Breast epithelium (tissue), 4 donors: ENCODE data around the gene KIF12. TPM values are rescaled to one million over a fixed set of nuclear protein-coding genes. Genes with fewer than 3 reads are reported as not detected.

Experiments
- DNase-seq, 2 donors: peaks; one replicate each; pipeline ENCODE4 v3.0.0-alpha.2; 2019; ENCODE audit warnings: low spot score in 2 of 2
- H3K27ac ChIP-seq, 2 donors: fragments of 200-600 bp; sonication (generic) in 1 of 2; one replicate each; pipeline ENCODE4 v1.5.1; 2016 to 2019; ENCODE audit warnings: mild to moderate bottlenecking in 1 of 2
- H3K27me3 ChIP-seq, 2 donors: fragments of 200-600 bp; sonication (generic) in 1 of 2; one replicate each; pipeline versions ENCODE4 v1.5.1 to v1.6.0; 2017 to 2019; ENCODE audit warnings: control low read depth in 1 of 2, mild to moderate bottlenecking in 1 of 2
- H3K36me3 ChIP-seq: fragments of 200-600 bp; one replicate; pipeline ENCODE4 v1.5.1; 2019
- H3K4me1 ChIP-seq, 2 donors: fragments of 200-600 bp; sonication (generic); one replicate each; pipeline ENCODE4 v1.5.1; 2016 to 2019; ENCODE audit warnings: control low read depth in 1 of 2
- H3K4me3 ChIP-seq, 3 donors: fragments of 200-600 bp; sonication (generic); 1 replicate in 2 of 3; 2 replicates in 1 of 3; pipeline ENCODE4 v1.5.1; 2016 to 2019; ENCODE audit warnings: mild to moderate bottlenecking in 3 of 3, moderate library complexity in 2 of 3
- H3K9me3 ChIP-seq, 2 donors: fragments of 200-600 bp; sonication (generic) in 1 of 2; one replicate each; pipeline ENCODE4 v1.5.1; 2016 to 2019; ENCODE audit warnings: control low read depth in 1 of 2
- POLR2A ChIP-seq: fragments of 450-650 bp; IDR thresholded peaks from one replicate; pipeline ENCODE4 v1.6.1; 2016; ENCODE audit warnings: antibody characterized with exemption, mild to moderate bottlenecking, moderate library complexity
- POLR2AphosphoS5 ChIP-seq, 3 donors: sonication (generic); formaldehyde crosslinking; IDR thresholded peaks; one replicate each; pipeline ENCODE4 v1.6.1; 2017; ENCODE audit warnings: antibody characterized with exemption in 3 of 3
- intact Hi-C: fragments of 100-400 bp; cut with DNase I; formaldehyde crosslinking; loops from one replicate; pipeline ENCODE4 v1.15.1; 2023; ENCODE audit warnings: low total_unique reads
- total RNA-seq, 3 donors: library from RNA; depleted of rRNA; stranded (reverse); fragments of >200 nt; gene quantifications; one replicate each; pipeline ENCODE4 v1.1.0, GENCODE V29; 2016
- TF ChIP-seq, protein P1 (sequence below), 3 donors: fragments of 450-650 bp; IDR thresholded peaks; one replicate each; pipeline ENCODE4 v1.5.1; 2016 to 2017; ENCODE audit warnings: antibody characterized with exemption in 3 of 3, mild to moderate bottlenecking in 3 of 3, moderate library complexity in 3 of 3

The KIF12 gene
- total RNA-seq, 3 donors from 2014 or later = 14.4 to 34.4 TPM; not detected in 1

DNA sequence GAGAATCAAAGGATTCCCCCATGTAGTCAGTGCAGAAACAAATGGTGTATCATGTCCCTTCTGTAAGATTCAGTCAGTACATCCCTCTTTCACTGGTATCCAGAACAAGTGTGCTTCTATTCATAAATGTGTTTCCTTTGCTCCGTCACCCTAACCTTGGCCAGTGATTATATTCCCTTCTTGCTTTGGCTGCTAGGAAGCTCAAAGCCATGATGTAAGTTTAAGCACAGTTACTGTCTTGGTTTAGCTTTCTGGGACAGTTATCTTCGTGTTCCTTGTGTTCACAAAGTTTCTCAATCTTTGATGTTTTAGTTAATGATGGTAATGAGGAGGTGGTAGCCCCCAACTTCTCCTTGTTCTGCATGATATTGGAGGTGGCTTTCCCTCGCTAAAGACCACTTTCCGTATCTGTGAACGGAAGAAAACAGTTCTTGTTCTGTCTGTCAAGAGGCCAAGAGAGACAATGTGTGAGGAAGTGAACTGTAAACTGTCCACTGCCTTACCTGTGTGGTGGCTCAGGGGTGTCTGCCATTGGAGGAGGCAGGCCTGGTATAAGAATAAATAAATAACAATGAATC is 18.8 kb downstream of the KIF12 start:
- Histone ChIP-seq H3K9me3 (no peaks in the 10 kb centered on the region), H3K4me3 (no peak overlapping the region), H3K27ac (peak overlapping the region in 1 of 2 donors; percentile 22), H3K27me3 (no peaks in the 10 kb centered on the region), H3K4me1 (no peaks in the 10 kb centered on the region), H3K36me3 (no peaks in the 10 kb centered on the region)
- TF ChIP-seq, protein P1, sequence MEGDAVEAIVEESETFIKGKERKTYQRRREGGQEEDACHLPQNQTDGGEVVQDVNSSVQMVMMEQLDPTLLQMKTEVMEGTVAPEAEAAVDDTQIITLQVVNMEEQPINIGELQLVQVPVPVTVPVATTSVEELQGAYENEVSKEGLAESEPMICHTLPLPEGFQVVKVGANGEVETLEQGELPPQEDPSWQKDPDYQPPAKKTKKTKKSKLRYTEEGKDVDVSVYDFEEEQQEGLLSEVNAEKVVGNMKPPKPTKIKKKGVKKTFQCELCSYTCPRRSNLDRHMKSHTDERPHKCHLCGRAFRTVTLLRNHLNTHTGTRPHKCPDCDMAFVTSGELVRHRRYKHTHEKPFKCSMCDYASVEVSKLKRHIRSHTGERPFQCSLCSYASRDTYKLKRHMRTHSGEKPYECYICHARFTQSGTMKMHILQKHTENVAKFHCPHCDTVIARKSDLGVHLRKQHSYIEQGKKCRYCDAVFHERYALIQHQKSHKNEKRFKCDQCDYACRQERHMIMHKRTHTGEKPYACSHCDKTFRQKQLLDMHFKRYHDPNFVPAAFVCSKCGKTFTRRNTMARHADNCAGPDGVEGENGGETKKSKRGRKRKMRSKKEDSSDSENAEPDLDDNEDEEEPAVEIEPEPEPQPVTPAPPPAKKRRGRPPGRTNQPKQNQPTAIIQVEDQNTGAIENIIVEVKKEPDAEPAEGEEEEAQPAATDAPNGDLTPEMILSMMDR (IDR thresholded peaks at IDR 0.05) = no peak
- TF ChIP-seq POLR2AphosphoS5 (IDR thresholded peaks at IDR 0.05) = no peak
- no peak for TF ChIP-seq POLR2A
- intact Hi-C loops = loop anchor here (5.0 kb wide), 1 partner anchor 207 kb away; no protein-coding TSS in a partner anchor
- no peak for DNase-seq

DNA sequence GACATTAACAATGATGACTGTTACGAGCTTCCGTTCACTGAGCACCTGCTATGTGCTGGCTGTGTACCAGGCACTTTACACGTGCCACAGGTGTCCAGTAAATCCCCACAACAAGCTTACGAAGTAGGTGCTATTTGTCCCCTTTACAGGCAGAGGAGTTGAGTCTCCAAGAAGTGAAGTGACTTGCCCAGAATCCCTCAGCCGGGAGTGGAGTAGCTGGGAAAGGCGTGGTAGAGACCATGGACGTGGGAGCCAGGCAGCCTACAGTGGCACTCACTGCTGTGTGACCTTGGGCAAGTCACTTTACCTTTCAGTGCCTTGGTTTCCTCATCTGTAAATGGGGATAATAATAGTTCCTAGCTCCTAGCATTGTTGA is 20.3 kb downstream of the KIF12 start:
- Histone ChIP-seq H3K4me1 (no peaks in the 10 kb centered on the region), H3K27ac (no peak overlapping the region), H3K4me3 (no peak overlapping the region), H3K36me3 (no peaks in the 10 kb centered on the region), H3K27me3 (no peaks in the 10 kb centered on the region), H3K9me3 (no peaks in the 10 kb centered on the region)
- intact Hi-C loops = no loop called here
- TF ChIP-seq, protein P1 (IDR thresholded peaks at IDR 0.05) = no peak
- TF ChIP-seq POLR2A = no peak
- TF ChIP-seq POLR2AphosphoS5 (IDR thresholded peaks at IDR 0.05) = no peak
- no peak for DNase-seq

DNA sequence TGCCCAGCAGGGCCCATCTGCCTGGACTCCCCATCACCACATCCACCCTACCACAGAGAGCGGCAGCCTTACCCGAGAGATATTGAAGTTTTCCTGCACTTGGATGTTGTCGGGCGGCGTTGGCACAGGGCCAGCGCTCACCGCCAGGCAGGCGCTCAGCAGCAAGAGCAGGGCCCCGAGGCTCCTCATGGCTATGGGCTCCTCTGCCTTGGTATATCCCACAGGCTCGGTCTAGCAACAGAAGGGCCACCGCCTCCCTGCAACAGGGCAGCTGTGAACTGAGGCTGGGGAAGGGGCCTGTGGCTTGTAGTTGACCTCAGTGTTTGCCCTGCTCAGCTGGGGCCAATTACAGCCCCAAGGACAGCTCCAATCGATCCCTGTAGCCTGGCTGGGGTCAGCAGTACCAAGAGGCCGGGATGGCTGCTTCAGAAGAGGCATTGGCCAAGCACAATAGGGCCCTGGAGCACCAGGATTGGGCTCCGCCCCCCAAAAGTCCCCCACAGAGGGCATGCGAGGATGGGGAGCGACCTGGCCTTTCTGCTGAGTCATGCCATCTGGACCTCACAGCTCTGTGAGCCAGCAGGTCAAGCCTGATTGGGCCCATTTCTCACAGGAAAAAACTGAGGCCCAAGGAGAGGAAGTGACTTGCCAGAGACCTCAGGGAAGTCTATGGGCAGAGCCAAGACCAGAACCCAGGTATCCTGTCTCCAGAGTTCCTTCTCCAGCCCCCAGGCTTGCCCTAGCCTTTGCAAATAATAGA is 20.9 kb downstream of the KIF12 start, which contains the start of gene AMBP:
AMBP (minus strand) TSS at position 280 of the 760 bp plus-strand sequence; CDS start at position 189, 91 bp downstream.
- no peak for TF ChIP-seq POLR2AphosphoS5 (IDR thresholded peaks at IDR 0.05)
- TF ChIP-seq, protein P1 (IDR thresholded peaks at IDR 0.05) = no peak
- TF ChIP-seq POLR2A = no peak
- Histone ChIP-seq H3K9me3 (no peaks in the 10 kb centered on the region), H3K36me3 (no peaks in the 10 kb centered on the region), H3K4me1 (no peaks in the 10 kb centered on the region), H3K4me3 (no peak within 1 kb of the TSS), H3K27me3 (no peaks in the 10 kb centered on the region), H3K27ac (no peak within 1 kb of the TSS)
- DNase-seq = no peak
- intact Hi-C loops = no loop called here

DNA sequence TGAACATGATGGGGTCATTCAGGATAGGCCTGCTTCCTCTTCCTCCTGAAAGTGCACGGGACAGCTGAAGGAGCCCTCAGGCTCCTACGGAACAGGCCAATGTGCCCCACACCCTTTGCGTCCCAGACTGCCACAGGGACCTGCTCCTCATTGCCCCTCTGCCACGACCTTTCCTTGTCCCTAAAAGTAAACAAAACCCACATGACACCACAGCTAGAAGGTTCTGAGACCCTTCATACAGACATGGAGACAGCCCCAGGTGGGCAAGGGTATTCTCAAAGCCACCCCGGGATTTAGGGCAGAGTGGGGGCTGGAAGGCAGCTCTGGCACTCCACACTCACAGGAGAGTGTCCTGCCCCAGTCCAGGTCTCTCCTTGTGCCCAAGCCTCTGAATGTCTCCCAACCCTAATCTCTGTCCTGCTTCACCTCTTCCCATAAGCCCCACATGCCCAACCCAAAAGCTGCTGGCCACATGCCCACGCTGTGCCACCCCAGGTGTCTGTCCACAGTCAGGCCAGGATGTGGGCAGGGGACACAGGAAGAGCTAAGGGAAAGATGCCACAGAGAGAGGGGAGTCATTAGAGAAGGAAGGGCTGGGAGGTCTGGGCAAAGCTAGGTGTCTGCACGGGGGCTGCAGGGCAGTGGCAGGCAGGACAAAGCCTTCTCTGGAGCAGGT is 21.8 kb downstream of the KIF12 start:
- Histone ChIP-seq H3K9me3 (no peaks in the 10 kb centered on the region), H3K27me3 (no peaks in the 10 kb centered on the region), H3K27ac (no peak overlapping the region), H3K4me1 (no peaks in the 10 kb centered on the region), H3K4me3 (no peak overlapping the region), H3K36me3 (no peaks in the 10 kb centered on the region)
- DNase-seq = no peak
- TF ChIP-seq POLR2A = no peak
- intact Hi-C loops = no loop called here

DNA sequence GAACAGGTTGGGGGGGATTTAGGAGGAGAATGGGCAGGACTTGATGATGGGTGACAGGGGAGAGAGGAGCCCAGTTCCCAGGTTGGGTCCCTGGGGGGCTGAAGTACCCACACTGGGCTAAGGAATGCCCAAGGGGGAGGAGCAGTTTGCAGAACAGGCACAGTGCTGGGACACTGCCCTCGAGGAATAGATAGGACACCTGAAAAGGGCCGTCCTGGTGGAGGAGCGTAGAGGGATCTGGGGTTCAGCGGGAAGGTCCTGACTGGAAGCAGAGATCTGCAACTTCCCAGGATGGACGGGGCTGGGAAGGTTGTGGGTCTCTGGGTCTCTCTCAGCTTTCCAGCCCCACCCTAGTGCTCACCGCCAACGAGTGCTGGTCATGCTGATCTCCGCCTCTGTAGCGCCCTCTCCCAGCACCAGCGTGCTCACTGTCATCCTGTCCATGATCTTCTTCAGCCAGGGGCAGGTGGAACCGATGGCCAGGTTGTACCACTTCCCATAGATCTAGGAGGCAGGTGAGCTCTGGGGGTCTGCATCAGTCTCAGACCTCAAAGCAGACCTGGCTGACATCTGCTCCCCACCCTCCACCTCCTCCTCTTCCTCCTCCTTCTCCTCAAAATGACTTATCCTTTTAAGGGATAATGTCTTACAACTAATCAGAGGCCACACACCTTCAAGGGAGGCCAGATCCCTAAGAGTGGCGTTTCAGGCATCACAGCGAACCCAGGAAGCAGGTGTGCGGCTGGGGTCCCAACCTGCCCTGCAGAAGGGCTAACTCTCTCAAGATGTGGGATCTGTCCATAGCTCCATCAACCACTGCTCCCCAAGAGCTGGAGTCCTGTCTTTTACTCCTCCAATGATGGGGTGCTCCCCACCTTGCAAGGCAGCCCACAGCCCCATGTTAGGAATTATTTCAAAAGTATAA is 22.6 kb downstream of the KIF12 start:
- Histone ChIP-seq H3K9me3 (no peaks in the 10 kb centered on the region), H3K27ac (no peak overlapping the region), H3K36me3 (no peaks in the 10 kb centered on the region), H3K4me1 (peaks cover 0 to 7% of the 10 kb centered on the region in 2 donors), H3K4me3 (no peak overlapping the region), H3K27me3 (no peaks in the 10 kb centered on the region)
- TF ChIP-seq POLR2A (no peak), POLR2AphosphoS5 (IDR thresholded peaks at IDR 0.05) (no peak)
- TF ChIP-seq, protein P1 (IDR thresholded peaks at IDR 0.05) = no peak
- intact Hi-C loops = no loop called here
- no peak for DNase-seq
